Putamen (tissue), 1 donor: ENCODE results near the gene MBD4.
"Not testable (repeated sequence)": the region's sequence is repeated elsewhere in the genome, so short reads cannot be mapped to it uniquely, and the experiment has no call there.

Source experiments
- DNase-seq: peaks from one replicate; pipeline ENCODE4 v3.0.0-alpha.2; 2016; ENCODE audit warnings: low spot score

MBD4 gene

GRCh38 chr3:129439817-129440617 is at the start of gene MBD4, which contains the start of gene IFT122:
MBD4 (minus strand) TSS chr3:129439948; CDS start chr3:129439833, 115 bp downstream.
IFT122 (plus strand) TSS chr3:129440224; CDS start chr3:129440331, 107 bp downstream.
- DNase-seq = peak; percentile 99

DNA sequence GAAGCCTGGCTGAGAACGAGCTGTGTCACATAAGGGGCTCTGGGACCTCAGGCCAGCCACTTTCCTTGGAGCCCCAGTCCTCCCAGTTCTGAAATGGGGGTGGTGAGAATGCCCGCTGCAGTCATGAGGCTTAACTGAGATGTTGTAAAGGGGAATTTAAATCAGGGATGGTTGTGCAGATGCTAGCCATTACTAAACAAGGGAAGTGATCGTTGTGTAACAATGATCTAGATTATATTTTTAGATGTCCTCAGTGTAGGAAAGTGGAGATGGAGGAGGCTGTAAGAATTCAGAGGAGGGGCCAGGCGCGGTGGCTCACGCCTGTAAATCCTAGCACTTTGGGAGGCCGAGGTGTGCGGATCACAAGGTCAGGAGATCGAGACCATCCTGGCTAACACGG is 49.5 kb upstream of the MBD4 start:
- DNase-seq = not testable (repeated sequence)

GRCh38 chr3:129487868-129488335 is 48.2 kb upstream of the MBD4 start:
- not testable (repeated sequence) for DNase-seq

- DNase-seq = no peak
Observed at GRCh38 chr3:129487183-129487867, 47.6 kb upstream of the MBD4 start.

GRCh38 chr3:129486664-129487035 is 46.9 kb upstream of the MBD4 start:
- DNase-seq = no peak

DNA sequence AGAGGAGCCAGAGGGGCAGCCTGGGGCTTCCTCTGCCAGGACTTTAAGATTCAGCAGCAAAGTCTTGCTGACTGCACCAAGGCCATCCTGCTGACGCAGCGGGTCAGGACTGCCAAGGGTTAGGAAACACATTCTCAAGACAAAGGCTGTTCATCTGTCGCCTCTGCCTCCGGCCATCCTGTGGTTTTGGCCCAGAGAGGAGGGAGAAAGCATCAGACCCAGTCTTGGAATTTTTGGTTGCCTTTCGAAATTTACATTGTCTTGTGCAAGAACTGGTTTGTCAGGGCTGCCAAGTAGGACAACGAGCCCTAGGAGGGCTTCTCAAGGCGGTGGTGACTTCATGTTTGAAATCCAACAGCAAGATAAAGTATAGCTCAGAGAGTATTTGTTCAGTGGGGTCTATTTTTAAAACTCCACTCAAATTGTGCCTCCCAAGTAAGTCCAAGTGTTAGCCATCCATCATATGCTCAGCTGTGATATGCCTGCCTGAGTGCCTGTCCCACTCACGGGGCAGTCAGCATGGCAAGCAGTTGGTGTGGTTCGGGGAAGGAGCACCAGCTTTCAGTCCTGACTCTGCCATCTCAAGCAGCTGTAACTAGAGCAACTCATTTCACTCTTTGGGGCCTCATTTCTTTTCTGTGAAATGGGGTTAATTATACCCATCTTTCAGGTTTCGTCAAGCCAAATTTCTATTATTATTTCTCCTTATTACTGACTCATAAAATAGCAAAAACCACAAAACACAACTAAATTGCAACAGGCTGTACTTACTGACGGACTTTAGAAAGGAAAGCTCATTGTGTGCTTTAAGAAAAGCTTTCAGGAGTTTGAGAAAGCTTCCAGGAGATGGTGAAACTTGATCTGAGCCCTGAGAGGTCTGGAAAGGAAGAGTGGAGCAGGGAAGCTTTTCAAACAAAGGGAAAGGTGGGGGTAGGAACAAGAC is 46.2 kb upstream of the MBD4 start:
- DNase-seq = no peak

GRCh38 chr3:129485146-129485545 is 45.4 kb upstream of the MBD4 start:
- DNase-seq = not testable (repeated sequence)

GRCh38 chr3:129483870-129484269 is 44.1 kb upstream of the MBD4 start:
- no peak for DNase-seq

DNA sequence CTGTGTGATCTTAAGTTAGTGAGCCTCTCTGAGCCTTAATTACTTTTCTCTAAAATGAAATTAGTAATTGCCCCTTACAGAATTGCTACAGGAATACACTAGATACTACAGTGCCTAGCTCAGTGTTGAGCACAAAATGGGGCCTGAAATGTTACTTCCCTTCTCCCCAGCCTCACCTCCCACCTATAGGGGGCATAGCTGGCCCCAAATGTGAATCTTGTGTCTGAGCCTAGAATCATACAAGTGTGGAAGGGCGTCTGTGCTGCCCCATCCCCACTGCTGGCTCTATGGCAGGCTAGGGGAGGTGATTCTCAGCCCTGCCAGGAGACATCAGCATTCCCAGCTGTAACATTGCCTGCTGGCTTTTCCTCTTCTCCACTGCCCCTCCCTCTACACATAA is 43.0 kb upstream of the MBD4 start:
- no peak for DNase-seq

DNA sequence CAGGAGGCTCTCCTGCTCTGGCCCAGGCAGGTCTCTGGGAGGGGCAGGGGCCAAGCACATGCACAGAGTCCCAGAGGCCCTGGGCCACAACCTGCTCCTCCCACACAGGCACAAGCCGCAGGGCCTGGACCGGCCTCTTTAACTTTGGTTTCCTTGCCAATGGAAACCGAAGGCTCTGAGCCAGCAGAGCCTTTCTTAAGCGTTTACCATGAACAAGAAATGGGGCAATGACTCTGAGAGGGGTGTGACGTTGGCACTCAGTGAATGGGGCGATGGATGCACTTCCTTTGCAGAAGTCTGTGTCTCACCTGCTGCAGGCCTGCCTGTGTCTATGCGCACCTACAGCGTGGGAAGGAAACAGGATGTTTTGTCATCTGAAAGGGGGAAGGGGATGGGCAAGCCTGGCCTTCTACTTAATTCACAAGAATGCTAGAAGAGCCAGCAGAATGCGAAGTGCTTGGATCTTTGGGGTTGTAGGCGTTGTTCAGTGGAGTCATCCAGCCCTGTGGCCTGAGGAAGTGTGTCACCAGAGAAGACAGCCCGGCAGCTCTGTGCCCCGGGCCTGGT is 42.1 kb upstream of the MBD4 start:
- no peak for DNase-seq

DNA sequence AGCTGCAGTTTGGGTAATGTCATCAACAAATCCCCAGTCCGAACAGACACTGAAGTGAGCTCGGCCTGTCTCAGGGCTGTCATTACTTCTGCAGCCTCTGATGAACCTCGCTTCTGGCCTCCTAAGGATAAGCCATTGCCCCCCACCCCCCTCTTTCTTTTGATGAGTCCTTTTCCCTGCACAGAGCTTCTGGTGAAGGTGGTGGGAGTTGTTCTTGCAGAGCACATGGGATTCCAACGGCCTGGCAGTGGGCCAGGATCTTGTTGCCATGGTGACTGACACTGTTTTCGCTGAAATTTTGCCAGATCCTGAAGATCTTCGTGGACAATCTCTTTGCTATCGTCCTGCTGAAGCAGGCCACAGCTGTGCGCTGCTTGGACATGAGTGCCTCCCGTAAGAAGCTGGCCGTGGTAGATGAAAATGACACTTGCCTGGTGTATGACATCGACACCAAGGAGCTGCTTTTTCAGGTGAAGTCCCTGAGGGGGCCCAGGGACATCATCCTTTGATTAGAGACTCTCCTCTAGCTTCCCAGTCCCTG is 41.5 kb upstream of the MBD4 start:
- not testable (repeated sequence) for DNase-seq

DNA sequence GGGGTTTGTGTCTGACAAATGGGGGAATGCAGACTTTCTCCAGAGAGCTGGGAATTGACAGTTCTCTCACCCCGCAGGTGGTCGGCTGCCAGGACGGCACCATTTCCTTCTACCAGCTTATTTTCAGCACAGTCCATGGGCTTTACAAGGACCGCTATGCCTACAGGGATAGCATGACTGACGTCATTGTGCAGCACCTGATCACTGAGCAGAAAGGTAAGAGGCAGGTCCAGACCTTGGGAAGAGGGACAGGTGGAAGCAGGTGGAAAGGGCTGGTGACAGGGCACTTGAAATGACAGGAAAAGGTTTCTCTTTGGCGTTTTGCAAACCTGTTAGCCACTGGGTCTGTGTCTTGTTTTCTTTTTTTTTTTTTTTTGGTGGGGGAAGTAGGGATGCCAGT is 36.8 kb upstream of the MBD4 start:
- DNase-seq = no peak

- no peak for DNase-seq
Observed at GRCh38 chr3:129475863-129476262, 36.1 kb upstream of the MBD4 start.

DNA sequence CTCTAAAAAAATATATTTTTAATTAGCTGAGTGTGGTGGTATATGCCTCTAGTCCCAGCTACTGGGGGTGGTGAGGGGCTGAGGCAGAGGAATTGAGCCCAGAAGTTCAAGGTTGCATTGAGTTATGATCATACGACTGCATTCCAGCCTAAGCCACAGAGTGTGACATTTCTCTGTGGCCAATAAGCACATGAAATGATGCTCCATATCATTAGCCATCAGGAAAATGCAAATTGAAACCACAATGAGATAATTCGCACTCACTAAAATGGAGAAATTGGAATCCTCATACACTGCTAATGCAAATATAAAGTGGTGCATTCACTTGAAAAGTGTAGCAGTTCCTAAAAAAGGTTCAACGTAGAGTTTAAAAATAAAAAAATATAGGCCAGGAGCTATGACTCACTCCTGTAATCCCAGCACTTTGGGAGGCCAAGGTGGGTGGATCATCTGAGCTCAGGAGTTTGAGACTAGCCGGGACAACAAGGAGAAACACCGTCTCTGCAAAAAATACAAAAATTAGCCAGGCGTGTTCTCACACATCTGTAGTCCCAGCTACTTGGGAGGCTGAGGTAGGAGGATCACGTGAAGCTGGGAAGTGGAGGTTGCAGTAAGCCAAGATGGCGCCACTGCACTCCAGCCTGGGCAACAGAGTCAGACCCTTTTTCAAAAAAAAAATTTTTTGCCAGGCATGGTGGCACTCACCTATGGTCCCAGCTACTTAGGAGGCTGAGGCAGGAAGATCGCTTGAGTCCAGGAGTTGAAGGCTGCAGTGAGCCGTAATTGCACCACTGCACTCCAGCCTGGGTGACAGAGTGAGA is 35.4 kb upstream of the MBD4 start:
- no peak for DNase-seq

- DNase-seq = no peak
Observed at GRCh38 chr3:129473769-129474152, 34.0 kb upstream of the MBD4 start.

DNA sequence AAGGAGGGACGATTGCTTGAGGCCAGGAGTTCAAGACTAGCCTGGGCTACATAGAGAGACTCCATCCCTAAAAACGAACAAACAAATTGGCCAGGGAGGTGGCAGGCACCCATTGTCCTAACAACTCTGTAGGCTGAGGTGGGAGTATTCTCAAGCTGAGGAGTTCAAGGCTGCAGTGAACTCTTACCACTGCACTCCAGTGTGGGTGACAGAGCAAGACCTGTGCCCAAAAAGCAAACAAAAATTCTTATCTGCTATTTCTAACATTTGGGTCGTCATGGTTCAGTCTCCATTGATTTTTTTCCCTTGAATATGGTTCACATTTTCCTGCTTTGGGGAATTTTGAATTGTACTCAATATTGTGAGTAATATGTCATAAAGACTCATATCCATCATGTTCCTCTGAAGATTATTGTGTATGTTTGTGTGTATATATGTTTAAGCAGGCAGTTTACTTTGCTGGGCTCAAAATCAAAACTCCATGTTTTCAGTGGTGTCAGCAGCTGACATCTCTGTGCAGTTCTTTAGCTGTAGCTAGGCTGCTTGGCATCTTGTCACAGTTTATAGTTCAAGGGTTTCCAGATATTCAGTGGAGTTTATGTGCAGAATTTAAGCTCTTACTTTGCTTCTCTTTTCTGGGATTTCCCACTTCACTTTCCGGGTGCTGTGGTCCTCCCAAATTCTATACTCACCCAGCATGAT is 33.5 kb upstream of the MBD4 start:
- no peak for DNase-seq

DNA sequence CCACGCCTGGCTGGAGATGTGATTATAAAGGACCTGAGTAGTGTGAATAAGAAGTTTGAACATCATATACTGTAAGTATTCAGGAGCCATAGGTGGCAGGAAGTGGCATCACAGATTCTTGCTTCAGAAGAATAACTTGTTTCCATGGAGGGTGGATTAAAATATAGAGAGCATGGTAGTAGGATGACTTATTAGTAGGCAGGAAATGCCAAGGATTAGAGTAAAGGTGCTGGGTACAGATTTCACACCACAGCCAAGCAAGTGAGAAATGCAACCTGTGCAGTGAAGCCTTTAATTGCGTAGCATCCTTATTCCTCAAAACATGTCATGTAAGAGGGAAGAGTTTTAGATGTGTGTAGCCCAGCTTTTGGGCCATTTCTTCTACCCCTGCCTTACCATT is 31.1 kb upstream of the MBD4 start:
- no peak for DNase-seq

- DNase-seq = no peak
Observed at GRCh38 chr3:129469026-129469425, 29.3 kb upstream of the MBD4 start.

DNA sequence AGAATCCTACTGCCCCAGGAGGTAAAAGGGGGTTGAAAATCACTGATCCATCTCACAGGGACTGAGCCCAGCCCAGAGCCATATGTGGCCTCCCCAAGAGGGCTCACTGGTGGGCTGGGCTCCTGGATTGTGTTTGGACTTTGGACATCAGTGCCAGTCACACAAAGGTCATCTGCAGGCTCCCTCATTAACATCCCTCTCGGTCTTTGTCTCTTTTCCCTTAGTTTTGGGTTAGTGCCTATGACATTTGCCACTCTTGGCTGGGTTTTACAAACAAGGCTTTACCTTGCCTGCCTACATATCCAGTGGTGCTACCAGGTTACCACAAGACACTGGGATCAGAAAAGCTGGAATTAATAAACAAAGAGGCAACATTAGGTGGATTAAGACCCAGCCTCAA is 28.2 kb upstream of the MBD4 start:
- DNase-seq = no peak

DNA sequence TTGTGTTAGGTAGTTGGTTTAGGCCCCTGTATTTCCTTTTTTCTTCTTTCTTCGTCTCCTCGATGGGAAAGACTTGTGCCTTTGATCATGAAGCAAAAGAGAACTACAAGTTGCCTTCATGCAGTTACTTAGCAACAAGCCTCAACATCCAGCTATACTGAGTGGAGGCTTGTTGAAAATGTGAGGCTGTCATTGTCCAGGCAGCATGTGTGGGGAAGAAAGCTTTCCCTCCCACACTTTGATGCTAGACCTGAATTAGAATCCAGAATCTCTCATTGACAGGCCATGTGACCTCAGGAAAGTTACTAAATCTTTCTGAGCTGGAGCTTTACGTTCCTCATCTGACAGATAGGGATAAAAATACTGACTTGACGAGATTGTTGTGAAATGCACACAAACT is 24.0 kb upstream of the MBD4 start:
- peak; percentile 57 for DNase-seq
